GM12878 (cell line): Measurements from ENCODE around the gene GATAD2B. TPM values are rescaled to one million over a fixed set of nuclear protein-coding genes. Genes with fewer than 3 reads are reported as not detected.

Experiments used
- ATAC-seq: fragments of 200-7000 bp; cut with Tn5 transposase; 3 replicates; pipeline ENCODE4 v1.9.1; 2020; ENCODE audit warnings: mild to moderate bottlenecking, moderate library complexity
- BruUV-seq: library from RNA; stranded (reverse); fragments of 400-500 nt; replicated peaks from 2 replicates; lab custom pipeline; 2021; lab: Mats Ljungman, UMichigan
- CTCF ChIA-PET: fragments of 300-600 bp; sonication (Branson Sonifier 250); formaldehyde crosslinking; extraction: SDS; loops from one replicate; lab custom pipeline; 2021; ENCODE audit warnings: inconsistent platforms; lab: Yijun Ruan, JAX
- POLR2A ChIA-PET: fragments of 350-600 bp; formaldehyde crosslinking; extraction: SDS; loops from one replicate; lab custom pipeline; 2021; ENCODE audit warnings: inconsistent platforms; lab: Charles Lee
- RAD21 ChIA-PET: fragments of 300-600 bp; sonication (Branson Sonifier 250); formaldehyde crosslinking; loops from one replicate; lab custom pipeline; 2023; ENCODE audit warnings: antibody characterized with exemption; ENCODE audit not compliant: unreplicated experiment; lab: Charles Lee
- SMC1A ChIA-PET: fragments of 300-600 bp; sonication (Branson Sonifier 250); formaldehyde crosslinking; loops from one replicate; lab custom pipeline; 2023; ENCODE audit not compliant: unreplicated experiment, uncharacterized antibody; lab: Charles Lee
- DNase-seq: peaks from one replicate; pipeline ENCODE4 v3.0.0-alpha.2; 2011; ENCODE audit warnings: low read depth, low spot score
- FAIRE-seq: peaks from 3 replicates; lab custom pipeline; 2011; peaks lifted over from hg19 to GRCh38; lab: Jason Lieb, UNC
- H2AFZ ChIP-seq: 2 replicates; pipeline ENCODE4 v1.6.0; 2011; ENCODE audit warnings: low read depth, low read length, control low read depth; ENCODE audit not compliant: control insufficient read depth
- H3K27ac ChIP-seq: 2 replicates; pipeline ENCODE4 v1.5.1; 2011; ENCODE audit warnings: control low read depth; ENCODE audit not compliant: control insufficient read depth, insufficient read depth
- H3K27me3 ChIP-seq, 2 experiments: replicated peaks in 1 of 2; 2 replicates each; pipeline versions ENCODE4 v1.6.0 to v1.6.1; 2011; ENCODE audit warnings: low read length in 1 of 2; ENCODE audit not compliant: control insufficient read depth in 2 of 2, insufficient read depth in 2 of 2
- H3K36me3 ChIP-seq, 2 experiments: 2 replicates each; pipeline ENCODE4 v1.5.1; 2011; ENCODE audit warnings: low read length in 1 of 2; ENCODE audit not compliant: control insufficient read depth in 2 of 2, insufficient read depth in 2 of 2
- H3K4me1 ChIP-seq: 2 replicates; pipeline ENCODE4 v1.6.1; 2011; ENCODE audit warnings: mild to moderate bottlenecking, low read length, moderate library complexity, mixed read lengths; ENCODE audit not compliant: control insufficient read depth, insufficient read depth
- H3K4me2 ChIP-seq: 2 replicates; pipeline ENCODE4 v1.6.0; 2011; ENCODE audit warnings: control low read depth; ENCODE audit not compliant: control insufficient read depth, insufficient read depth
- H3K4me3 ChIP-seq: fragments of 200-600 bp; sonication (generic); 2 replicates; pipeline ENCODE4 v1.5.1; 2016
- H3K79me2 ChIP-seq: 2 replicates; pipeline ENCODE4 v1.6.0; 2011; ENCODE audit warnings: low read length; ENCODE audit not compliant: control insufficient read depth, insufficient read depth
- H3K9ac ChIP-seq: 2 replicates; pipeline ENCODE4 v1.8.0; 2011; ENCODE audit warnings: low read length, control low read depth, mixed read lengths; ENCODE audit not compliant: control insufficient read depth, insufficient read depth
- H3K9me3 ChIP-seq: replicated peaks from 3 replicates; pipeline ENCODE4 v1.5.1; 2011; ENCODE audit warnings: mild to moderate bottlenecking, low read length; ENCODE audit not compliant: control insufficient read depth, insufficient read depth
- H4K20me1 ChIP-seq: 2 replicates; pipeline ENCODE4 v1.6.0; 2011; ENCODE audit not compliant: control insufficient read depth, insufficient read depth
- CEBPB ChIP-seq, 2 experiments: fragments of 150-350 bp in 1 of 2; IDR thresholded peaks; 2 replicates each; pipeline ENCODE4 v1.6.1; 2012 to 2014; ENCODE audit warnings: low read depth in 2 of 2, low read length in 2 of 2, borderline replicate concordance in 1 of 2, inconsistent platforms in 1 of 2
- CHD4 ChIP-seq: fragments of 200-600 bp; sonication (generic); IDR thresholded peaks from 2 replicates; pipeline ENCODE4 v1.6.1; 2016; ENCODE audit warnings: mild to moderate bottlenecking
- CREB1 ChIP-seq: IDR thresholded peaks from 2 replicates; pipeline ENCODE4 v1.6.1; 2012; ENCODE audit warnings: low read depth, mild to moderate bottlenecking, inconsistent platforms
- DPF2 ChIP-seq: fragments of 450-650 bp; IDR thresholded peaks from 2 replicates; pipeline ENCODE4 v1.6.1; 2017; ENCODE audit warnings: mild to moderate bottlenecking
- GABPA ChIP-seq: IDR thresholded peaks from 2 replicates; pipeline ENCODE4 v1.6.1; 2014; ENCODE audit warnings: antibody characterized with exemption, low read depth, mild to moderate bottlenecking, inconsistent platforms
- JUNB ChIP-seq: IDR thresholded peaks from 2 replicates; pipeline ENCODE4 v1.6.1; 2016; ENCODE audit warnings: antibody characterized with exemption, mild to moderate bottlenecking
- KLF5 ChIP-seq: fragments of 450-650 bp; IDR thresholded peaks from 2 replicates; pipeline ENCODE4 v1.6.1; 2014; ENCODE audit warnings: mild to moderate bottlenecking; ENCODE audit not compliant: partially characterized antibody
- LARP7 ChIP-seq: fragments of 450-650 bp; IDR thresholded peaks from 2 replicates; pipeline ENCODE4 v1.6.1; 2017; ENCODE audit warnings: mild to moderate bottlenecking
- MLLT1 ChIP-seq: fragments of 450-650 bp; IDR thresholded peaks from 2 replicates; pipeline ENCODE4 v1.6.1; 2016; ENCODE audit warnings: mild to moderate bottlenecking
- MTA2 ChIP-seq: fragments of 450-650 bp; IDR thresholded peaks from 2 replicates; pipeline ENCODE4 v1.6.1; 2016; ENCODE audit warnings: low read depth, mild to moderate bottlenecking, moderate library complexity
- RB1 ChIP-seq: fragments of 450-650 bp; formaldehyde crosslinking; IDR thresholded peaks from 2 replicates; pipeline ENCODE4 v1.6.1; 2017; ENCODE audit warnings: mild to moderate bottlenecking, borderline replicate concordance
- ZBTB33 ChIP-seq: fragments of 450-650 bp; IDR thresholded peaks from 2 replicates; pipeline ENCODE4 v1.6.1; 2017; ENCODE audit warnings: mild to moderate bottlenecking
- ZNF687 ChIP-seq: fragments of 450-650 bp; IDR thresholded peaks from 2 replicates; pipeline ENCODE4 v1.6.1; 2017; ENCODE audit warnings: mild to moderate bottlenecking, moderate library complexity
- WGBS: methylation state at CpG from one replicate; pipeline ENCODE4 v1.1.6; 2016; ENCODE audit warnings: low lambda C conversion rate; ENCODE audit not compliant: insufficient replicate concordance, insufficient coverage; ENCODE audit errors: missing lambda C conversion rate; 5-methylcytosine and 5-hydroxymethylcytosine counted together
- in situ Hi-C: fragments of 300-500 bp; cut with MboI; formaldehyde crosslinking; loops from 9 replicates; pipeline ENCODE4 v1.14.3; 2018; ENCODE audit warnings: mixed read lengths
- intact Hi-C: fragments of 100-400 bp; cut with micrococcal nuclease; formaldehyde crosslinking; loops from one replicate; pipeline ENCODE4 v1.14.2; 2022; ENCODE audit not compliant: unreplicated experiment
- polyA plus RNA-seq, 11 experiments: library from polyadenylated mRNA; depleted of rRNA in 4 of 11; unstranded in 6 of 11; stranded (reverse) in 5 of 11; fragments of >200 nt; fragmentation: Nextera tagmentation in 4 of 11; fragmentation: Illumina TruSeq in 1 of 11; extraction: Ambion mirVana in 4 of 11; extraction: Trizol in 1 of 11; gene quantifications; 1 replicate in 1 of 11; 2 replicates in 10 of 11; pipeline versions ENCODE4 v1.2.1 to v1.2.3, GENCODE V29; 2011 to 2016; ENCODE audit warnings: inconsistent platforms in 2 of 11, missing spikeins in 2 of 11, low read depth in 1 of 11
- total RNA-seq, 4 experiments: library from RNA; depleted of rRNA in 3 of 4; stranded (reverse); fragments of >200 nt in 3 of 4; fragmentation: Illumina TruSeq in 1 of 4; extraction: Trizol in 1 of 4; gene quantifications; 2 replicates each; pipeline versions ENCODE4 v1.2.1 to v1.2.3, GENCODE V29; 2013 to 2021

Gene GATAD2B
- total and polyA plus RNA-seq, 10 of the 15 experiments (the other 5 are each of a cell fraction or from before 2014, with no cell fraction given), result 2.4 to 63.1 (median 8.7) TPM

- CTCF ChIA-PET, result interaction anchor here (0.6 to 4.0 kb wide), 8 partner anchors 12 to 195 kb away, joined by 3 to 20 read pairs (median 4); partner anchors contain the start of genes DENND4B and RAB13
- ATAC-seq (peak; percentile 54), DNase-seq (no peak), FAIRE-seq (no peak)
- no TSS peak for BruUV-seq
- SMC1A ChIA-PET, result interaction anchor here (0.6 to 3.5 kb wide), 16 partner anchors 14 to 480 kb away, joined by 3 to 21 read pairs (median 4); partner anchors contain the start of genes CREB3L4, JTB and RAB13
- peak overlapping the region; percentile 49 for H3K9ac ChIP-seq
- 0 out of 2 replicates have a peak overlapping the region, but pooled peaks have one; percentile 28 for H3K4me3 ChIP-seq
- peak overlapping the region; percentile 88 for H3K27ac ChIP-seq
- H3K79me2 ChIP-seq, result no peaks in the 10 kb centered on the region
- intact Hi-C loops (no loop called here), in situ Hi-C loops (loop anchor here (10.0 kb wide), 1 partner anchor 193 kb away; the partner anchor contains the start of gene RAB13)
- POLR2A ChIA-PET, result interaction anchor here (0.7 to 1.3 kb wide), 7 partner anchors 14 to 468 kb away, joined by 3 to 6 read pairs (median 4); partner anchors contain the start of gene CREB3L4
- H3K4me2 ChIP-seq, result peak overlapping the region; percentile 76
- no peaks in the 10 kb centered on the region for H3K9me3 ChIP-seq
- H3K36me3 ChIP-seq, result no peaks in the 10 kb centered on the region
- 65% methylated on average over 16 of the region's 16 CpGs for WGBS
- H3K4me1 ChIP-seq, result peaks cover 26% of the 10 kb centered on the region
- RAD21 ChIA-PET, result interaction anchor here (0.6 to 1.7 kb wide), 9 partner anchors 13 to 560 kb away, joined by 3 to 6 read pairs (median 4); partner anchors contain the start of genes JTB and SLC27A3
- H2AFZ ChIP-seq, result peak overlapping the region; percentile 67
- no peaks in the 10 kb centered on the region for H3K27me3 ChIP-seq
- no peaks in the 10 kb centered on the region for H4K20me1 ChIP-seq
- TF ChIP-seq MTA2, result no peak
- no peak for TF ChIP-seq MLLT1
- TF ChIP-seq CREB1, result no peak
- no peak for TF ChIP-seq JUNB
- no peak for TF ChIP-seq KLF5
- TF ChIP-seq ZNF687, result peak; percentile 60
- no peak for TF ChIP-seq CEBPB (IDR thresholded peaks at IDR 0.05; ENCODE audit: borderline replicate concordance in 1 of 2, low read depth in 2 of 2, low read length in 2 of 2)
- no peak for TF ChIP-seq RB1
- TF ChIP-seq CHD4, result no peak
- TF ChIP-seq LARP7, result no peak
- no peak for TF ChIP-seq GABPA
- 0 out of 2 replicates have a peak, but pooled peaks have one; percentile 41 for TF ChIP-seq DPF2
- no peak for TF ChIP-seq ZBTB33
Observed at GRCh38 chr1:153791648-153792253, 131.0 kb downstream of the GATAD2B start.
